Heart right ventricle (tissue), 16 donors: ENCODE measurements around the gene MIF4GD. TPM values are rescaled to one million over a fixed set of nuclear protein-coding genes. Genes with fewer than 3 reads are reported as not detected.

ENCODE experiments used
- ATAC-seq, 8 donors: fragments of 200-7000 bp; cut with Tn5 transposase; one replicate each; pipeline ENCODE4 v1.9.1; 2020; ENCODE audit warnings: mild to moderate bottlenecking in 8 of 8, moderate library complexity in 8 of 8, moderate number of reproducible peaks in 1 of 8
- DNase-seq, 2 donors: peaks; one replicate each; pipeline ENCODE4 v3.0.0-alpha.2; 2020
- H3K27ac ChIP-seq, 10 donors: fragments of 200-600 bp; sonication (generic) in 2 of 10; one replicate each; pipeline versions ENCODE4 v1.5.0 to v1.8.0; 2020 to 2022; ENCODE audit warnings: mild to moderate bottlenecking in 3 of 10
- H3K27me3 ChIP-seq, 7 donors: fragments of 200-600 bp; one replicate each; pipeline ENCODE4 v1.8.0; 2021 to 2022; ENCODE audit warnings: mild to moderate bottlenecking in 2 of 7
- H3K36me3 ChIP-seq, 9 donors: fragments of 200-600 bp; sonication (generic) in 1 of 9; one replicate each; pipeline versions ENCODE4 v1.5.0 to v1.8.0; 2020 to 2022; ENCODE audit warnings: mild to moderate bottlenecking in 2 of 9
- H3K4me1 ChIP-seq, 9 donors: fragments of 200-600 bp; sonication (generic) in 1 of 9; one replicate each; pipeline versions ENCODE4 v1.5.0 to v1.8.0; 2020 to 2022; ENCODE audit warnings: mild to moderate bottlenecking in 4 of 9
- H3K4me3 ChIP-seq, 10 donors: fragments of 200-600 bp; sonication (generic) in 2 of 10; one replicate each; pipeline versions ENCODE4 v1.5.0 to v1.8.0; 2020 to 2022; ENCODE audit warnings: mild to moderate bottlenecking in 7 of 10, moderate library complexity in 2 of 10
- H3K9me3 ChIP-seq, 11 donors: fragments of 200-600 bp in 10 of 11; sonication (generic) in 2 of 11; one replicate each; pipeline versions ENCODE4 v1.5.0 to v1.8.0; 2013 to 2022; ENCODE audit warnings: mild to moderate bottlenecking in 2 of 11, control low read depth in 1 of 11, moderate library complexity in 1 of 11
- WGBS, 2 donors: extraction: QIAGEN DNeasy Blood & Tissue Kit; methylation state at CpG; one replicate each; pipeline ENCODE4 v1.1.7; 2013; ENCODE audit warnings: inconsistent platforms in 1 of 2; 5-methylcytosine and 5-hydroxymethylcytosine counted together
- intact Hi-C, 10 donors: fragments of 100-400 bp; cut with DNase I; formaldehyde crosslinking; loops; one replicate each; pipeline versions ENCODE4 v1.11.1 to v1.14.2; 2022
- polyA plus RNA-seq, 2 donors: library from polyadenylated mRNA; stranded (reverse); fragments of 200-250 nt; gene quantifications; one replicate each; pipeline ENCODE4 v1.2.3, GENCODE V29; 2013
- total RNA-seq, 10 donors: library from RNA; stranded (reverse); fragmentation: NEBNext Ultra II Directional in 3 of 10; extraction: Animal tissue kit (Norgen Biotek cat#: 25700) in 3 of 10; gene quantifications; one replicate each; pipeline versions ENCODE4 v1.2.1 to v1.2.4, GENCODE V29; 2021 to 2023
- TF ChIP-seq, protein P1 (sequence below), 9 donors: fragments of 200-600 bp; sonication (generic) in 2 of 9; IDR thresholded peaks; one replicate each; pipeline versions ENCODE4 v1.5.0 to v1.8.0; 2021 to 2022; ENCODE audit warnings: antibody characterized with exemption in 9 of 9, mild to moderate bottlenecking in 5 of 9, moderate library complexity in 1 of 9
- donor health status: Arrhythmogenic right ventricular cardiomyopathy.
- donor health status: ischemic (EF 13 %, LVEDD 7.1; RV severe dilation, severe dysfunction).
- donor health status: healthy with polysubstance abuse.
- donor health status: DM: no; HTN: yes; CAD: no.
- donor health status: DM: no; HTN: no; CAD: no.
- donor health status: ischemic (EF 25% LVEDD 6.9; RV normal size, moderate dysfunction).
- donor health status: ischemic (EF 25% LVEDD 5.7; RV mildly dilated, moderate dysfunction).
- donor health status: healthy.
- donor health status: DM: yes; HTN: yes; CAD: no.
- donor health status: Ischemic cardiomyopathy.
- donor health status: ischemic (EF 35%, LVEDD 5.7; RV mildly dilated, moderate dysfunction).
- donor health status: nonischemic (EF 11% LVEDD 7.7; RV severe dilation, severe dysfunction).
- donor health status: DM: yes; HTN: yes; CAD: no.
- donor health status: PGD.
- donor health status: ischemic (EF 29% LVEDD 5.4; RV normal size, mild dysfunction).
- donor health status: nonischemic (EF 23%, LVEDD 6.1; RV moderate dilation, normal function).

Gene MIF4GD
- total and polyA plus RNA-seq, 12 donors = 7.5 to 27.7 (median 15.6) TPM

GRCh38 chr17:75317671-75318070, 46.6 kb upstream of the MIF4GD start:
- TF ChIP-seq, protein P1, sequence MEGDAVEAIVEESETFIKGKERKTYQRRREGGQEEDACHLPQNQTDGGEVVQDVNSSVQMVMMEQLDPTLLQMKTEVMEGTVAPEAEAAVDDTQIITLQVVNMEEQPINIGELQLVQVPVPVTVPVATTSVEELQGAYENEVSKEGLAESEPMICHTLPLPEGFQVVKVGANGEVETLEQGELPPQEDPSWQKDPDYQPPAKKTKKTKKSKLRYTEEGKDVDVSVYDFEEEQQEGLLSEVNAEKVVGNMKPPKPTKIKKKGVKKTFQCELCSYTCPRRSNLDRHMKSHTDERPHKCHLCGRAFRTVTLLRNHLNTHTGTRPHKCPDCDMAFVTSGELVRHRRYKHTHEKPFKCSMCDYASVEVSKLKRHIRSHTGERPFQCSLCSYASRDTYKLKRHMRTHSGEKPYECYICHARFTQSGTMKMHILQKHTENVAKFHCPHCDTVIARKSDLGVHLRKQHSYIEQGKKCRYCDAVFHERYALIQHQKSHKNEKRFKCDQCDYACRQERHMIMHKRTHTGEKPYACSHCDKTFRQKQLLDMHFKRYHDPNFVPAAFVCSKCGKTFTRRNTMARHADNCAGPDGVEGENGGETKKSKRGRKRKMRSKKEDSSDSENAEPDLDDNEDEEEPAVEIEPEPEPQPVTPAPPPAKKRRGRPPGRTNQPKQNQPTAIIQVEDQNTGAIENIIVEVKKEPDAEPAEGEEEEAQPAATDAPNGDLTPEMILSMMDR (IDR thresholded peaks at IDR 0.05) = no peak
- no peaks in the 10 kb centered on the region for H3K27me3 ChIP-seq
- H3K9me3 ChIP-seq = no peaks in the 10 kb centered on the region
- DNase-seq = no peak
- peak overlapping the region in 2 of 10 donors; percentile 25 to 94 for H3K27ac ChIP-seq
- WGBS, 2 donors = 77 to 82% methylated on average over 11 of the region's 11 CpGs
- peaks cover 0 to 63% (median 0%) of the 10 kb centered on the region in 9 donors for H3K4me1 ChIP-seq
- intact Hi-C loops = no loop called here
- no peak for ATAC-seq
- peaks cover 0 to 56% (median 7%) of the 10 kb centered on the region in 9 donors for H3K36me3 ChIP-seq
- H3K4me3 ChIP-seq = no peak overlapping the region

DNA sequence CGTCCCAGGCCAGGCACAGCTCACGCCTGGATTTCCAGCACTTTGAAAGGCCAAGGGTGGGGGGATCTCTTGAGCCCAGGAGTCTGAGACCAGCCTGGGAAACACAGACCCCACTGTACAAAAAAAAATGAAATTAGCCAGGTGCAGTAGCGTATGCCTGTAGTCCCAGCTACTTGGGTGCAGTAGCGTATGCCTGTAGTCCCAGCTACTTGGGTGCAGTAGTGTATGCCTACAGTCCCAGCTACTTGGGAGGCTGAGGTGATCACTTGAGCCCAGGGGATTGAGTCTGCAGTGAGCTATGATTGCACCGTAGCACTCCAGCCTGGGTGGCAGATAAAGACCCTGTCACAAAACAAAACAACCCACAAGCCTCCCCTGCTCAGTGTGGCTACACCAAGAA, 45.2 kb upstream of the MIF4GD start:
- intact Hi-C loops = no loop called here
- peak overlapping the region in 2 of 10 donors; percentile 31 to 94 for H3K27ac ChIP-seq

GRCh38 chr17:75315541-75316243, 44.7 kb upstream of the MIF4GD start:
- intact Hi-C loops = no loop called here
- Histone ChIP-seq H3K27ac (peak overlapping the region in 2 of 10 donors; percentile 31 to 94), H3K9me3 (no peaks in the 10 kb centered on the region), H3K27me3 (no peaks in the 10 kb centered on the region), H3K4me3 (no peak overlapping the region), H3K36me3 (peaks cover 0 to 36% (median 0%) of the 10 kb centered on the region in 9 donors), H3K4me1 (peaks cover 0 to 78% (median 0%) of the 10 kb centered on the region in 9 donors)
- ATAC-seq = peak in 1 of 8 donors; percentile 27
- TF ChIP-seq, protein P1 (IDR thresholded peaks at IDR 0.05) = no peak
- no peak for DNase-seq
- WGBS, 2 donors = 84 to 91% methylated on average over 19 of the region's 19 CpGs

More for the DNA sequence above, 45.2 kb upstream of the MIF4GD start:
- WGBS, 2 donors = 83 to 88% methylated on average over 5 of the region's 5 CpGs
- peaks cover 0 to 42% (median 2%) of the 10 kb centered on the region in 9 donors for H3K36me3 ChIP-seq
- H3K27me3 ChIP-seq = no peaks in the 10 kb centered on the region
- H3K4me1 ChIP-seq = peaks cover 0 to 74% (median 0%) of the 10 kb centered on the region in 9 donors
- ATAC-seq (no peak), DNase-seq (no peak)
- H3K9me3 ChIP-seq = no peaks in the 10 kb centered on the region
- TF ChIP-seq, protein P1 (IDR thresholded peaks at IDR 0.05) = no peak
- H3K4me3 ChIP-seq = no peak overlapping the region

DNA sequence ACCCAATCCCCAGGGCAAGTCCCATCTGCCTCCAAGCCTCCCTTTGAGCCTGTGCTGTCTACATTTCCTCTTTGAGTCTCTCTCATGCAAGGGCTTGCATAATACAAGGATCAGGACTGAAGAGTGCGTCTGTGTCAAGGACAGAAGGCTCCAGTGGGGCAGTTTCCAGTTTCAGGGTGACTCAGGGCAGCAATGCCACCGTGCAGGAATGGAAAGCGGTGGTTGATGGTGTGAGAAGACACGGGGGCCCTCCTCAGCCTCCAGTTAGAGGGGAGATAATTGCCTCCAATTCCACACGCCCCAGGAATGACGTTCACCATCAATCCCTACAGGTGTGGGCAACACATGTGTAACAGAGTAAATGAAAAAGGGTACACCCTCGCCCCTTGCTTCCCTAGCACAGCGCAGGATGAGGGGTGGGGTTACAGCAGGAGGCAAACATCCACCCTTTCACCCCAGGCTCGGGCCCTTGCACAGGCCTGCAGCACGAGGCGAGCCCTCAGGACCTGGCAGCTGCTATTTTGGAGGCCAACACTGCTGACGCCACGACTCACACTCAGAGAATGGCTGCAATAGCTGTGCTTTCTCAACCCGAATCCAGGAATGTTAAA, 43.0 kb upstream of the MIF4GD start:
- TF ChIP-seq, protein P1 (IDR thresholded peaks at IDR 0.05) = no peak
- peaks cover 0 to 93% (median 4%) of the 10 kb centered on the region in 9 donors for H3K4me1 ChIP-seq
- DNase-seq = peak in 1 of 2 donors; percentile 26
- H3K9me3 ChIP-seq = no peaks in the 10 kb centered on the region
- peak overlapping the region in 4 of 10 donors; percentile 3 to 94 (median 52) for H3K27ac ChIP-seq
- peaks cover 0 to 21% (median 0%) of the 10 kb centered on the region in 9 donors for H3K36me3 ChIP-seq
- ATAC-seq = peak in 7 of 8 donors; percentile 41 to 64 (median 60)
- no peaks in the 10 kb centered on the region for H3K27me3 ChIP-seq
- intact Hi-C loops = no loop called here
- no peak overlapping the region for H3K4me3 ChIP-seq
- 83 to 85% methylated on average over 14 of the region's 14 CpGs for WGBS, 2 donors
